ENCODE results near the gene AHSG.

Gene AHSG

GRCh38 chr3:186577521-186577920, 35.3 kb upstream of the AHSG start:
- Histone ChIP-seq H3K9me2 (replicated peaks; ENCODE audit: low read depth, low read length) (no peaks in the 10 kb centered on the region), H3K9ac (ENCODE audit: low read depth, low read length, poor library complexity, severe bottlenecking) (peak overlapping the region; percentile 16), H3F3A (ENCODE audit: low read depth) (no peaks in the 10 kb centered on the region), H3K4me1 (ENCODE audit: insufficient read depth, low read length, poor library complexity, severe bottlenecking) (peaks cover 32% of the 10 kb centered on the region), H3K36me3 (ENCODE audit: insufficient read depth, low read length) (peaks cover 95% of the 10 kb centered on the region), H3K79me2 (ENCODE audit: insufficient read depth, low read length) (peaks cover 66% of the 10 kb centered on the region), H2AFZ (ENCODE audit: low read length) (no peak overlapping the region), H4K20me1 (ENCODE audit: insufficient read depth, low read length, poor library complexity, severe bottlenecking) (peaks cover 42% of the 10 kb centered on the region), H3K9me3 (ENCODE audit: insufficient read depth, low read depth, low read length) (no peaks in the 10 kb centered on the region), H3K4me3 (ENCODE audit: low read length, poor library complexity, severe bottlenecking) (peak overlapping the region; percentile 32), H3K4me2 (ENCODE audit: low read depth, low read length, poor library complexity, severe bottlenecking) (peak overlapping the region; percentile 97), H3K27me3 (ENCODE audit: insufficient read depth, low read length, poor library complexity, severe bottlenecking) (no peaks in the 10 kb centered on the region)
- TF ChIP-seq EZH2phosphoT487 (IDR thresholded peaks at IDR 0.05; ENCODE audit: borderline replicate concordance), result no peak
- TF ChIP-seq CTCF (conservative IDR thresholded peaks at IDR 0.05; ENCODE audit: low read length), result no peak

- peaks cover 17% of the 10 kb centered on the region for H4K20me1 ChIP-seq (ENCODE audit: insufficient read depth, low read length, poor library complexity, severe bottlenecking)
- H3F3A ChIP-seq (ENCODE audit: low read depth), result no peaks in the 10 kb centered on the region
- no peak overlapping the region for H3K4me3 ChIP-seq (ENCODE audit: low read length, poor library complexity, severe bottlenecking)
- no peaks in the 10 kb centered on the region for H3K9me3 ChIP-seq (ENCODE audit: insufficient read depth, low read depth, low read length)
- H3K4me2 ChIP-seq (ENCODE audit: low read depth, low read length, poor library complexity, severe bottlenecking), result no peak overlapping the region
- H3K79me2 ChIP-seq (ENCODE audit: insufficient read depth, low read length), result peaks cover 33% of the 10 kb centered on the region
- H3K4me1 ChIP-seq (ENCODE audit: insufficient read depth, low read length, poor library complexity, severe bottlenecking), result peaks cover 10% of the 10 kb centered on the region
- no peak overlapping the region for H3K9ac ChIP-seq (ENCODE audit: low read depth, low read length, poor library complexity, severe bottlenecking)
- no peak for TF ChIP-seq CTCF (conservative IDR thresholded peaks at IDR 0.05; ENCODE audit: low read length)
- TF ChIP-seq EZH2phosphoT487 (IDR thresholded peaks at IDR 0.05; ENCODE audit: borderline replicate concordance), result no peak
- peaks cover 99% of the 10 kb centered on the region for H3K36me3 ChIP-seq (ENCODE audit: insufficient read depth, low read length)
- H3K27me3 ChIP-seq (ENCODE audit: insufficient read depth, low read length, poor library complexity, severe bottlenecking), result no peaks in the 10 kb centered on the region
- H2AFZ ChIP-seq (ENCODE audit: low read length), result no peak overlapping the region
- no peaks in the 10 kb centered on the region for H3K9me2 ChIP-seq (replicated peaks; ENCODE audit: low read depth, low read length)
Measured at GRCh38 chr3:186580785-186581184, 32.1 kb upstream of the AHSG start.

GRCh38 chr3:186582541-186582940, 30.3 kb upstream of the AHSG start:
- Histone ChIP-seq H3K4me1 (ENCODE audit: insufficient read depth, low read length, poor library complexity, severe bottlenecking) (no peaks in the 10 kb centered on the region), H4K20me1 (ENCODE audit: insufficient read depth, low read length, poor library complexity, severe bottlenecking) (peaks cover 12% of the 10 kb centered on the region), H3K4me2 (ENCODE audit: low read depth, low read length, poor library complexity, severe bottlenecking) (no peak overlapping the region), H3K9me3 (ENCODE audit: insufficient read depth, low read depth, low read length) (no peaks in the 10 kb centered on the region), H3K27me3 (ENCODE audit: insufficient read depth, low read length, poor library complexity, severe bottlenecking) (no peaks in the 10 kb centered on the region), H3K79me2 (ENCODE audit: insufficient read depth, low read length) (peaks cover 19% of the 10 kb centered on the region), H2AFZ (ENCODE audit: low read length) (no peak overlapping the region), H3K9ac (ENCODE audit: low read depth, low read length, poor library complexity, severe bottlenecking) (no peak overlapping the region), H3K9me2 (replicated peaks; ENCODE audit: low read depth, low read length) (no peaks in the 10 kb centered on the region), H3K36me3 (ENCODE audit: insufficient read depth, low read length) (peaks cover 86% of the 10 kb centered on the region), H3K4me3 (ENCODE audit: low read length, poor library complexity, severe bottlenecking) (no peak overlapping the region), H3F3A (ENCODE audit: low read depth) (no peaks in the 10 kb centered on the region)
- TF ChIP-seq CTCF (conservative IDR thresholded peaks at IDR 0.05; ENCODE audit: low read length) (no peak), EZH2phosphoT487 (IDR thresholded peaks at IDR 0.05; ENCODE audit: borderline replicate concordance) (no peak)

All from Loucy (cell line).